CD14-positive monocyte (primary cell): ENCODE data around the gene SERPINA3. TPM values are rescaled to one million over a fixed set of nuclear protein-coding genes. Genes with fewer than 3 reads are reported as not detected.

Experiments
- DNase-seq, 3 donors: peaks; one replicate each; pipeline ENCODE4 v3.0.0-alpha.2; 2011 to 2022
- H2AFZ ChIP-seq: 2 replicates; pipeline ENCODE4 v1.6.0; 2012; ENCODE audit warnings: mild to moderate bottlenecking, low read depth, low read length, inconsistent platforms; ENCODE audit not compliant: insufficient read depth, poor library complexity, severe bottlenecking
- H3K27ac ChIP-seq, 2 donors: 1 replicate in 1 of 2; 2 replicates in 1 of 2; pipeline ENCODE4 v1.5.1; 2012 to 2013; ENCODE audit warnings: low read length in 2 of 2, control low read depth in 1 of 2, inconsistent platforms in 1 of 2, low read depth in 1 of 2, mild to moderate bottlenecking in 1 of 2
- H3K27me3 ChIP-seq, 2 donors: one replicate each; pipeline versions ENCODE4 v1.6.0 to v1.6.1; 2011 to 2013; ENCODE audit warnings: low read length in 2 of 2; ENCODE audit not compliant: control insufficient read depth in 2 of 2, insufficient read depth in 2 of 2
- H3K36me3 ChIP-seq, 2 donors: replicated peaks in 1 of 2; 1 replicate in 1 of 2; 2 replicates in 1 of 2; pipeline versions ENCODE4 v1.5.1 to v1.6.1; 2012 to 2013; ENCODE audit warnings: low read length in 2 of 2, control low read depth in 1 of 2, inconsistent platforms in 1 of 2, mild to moderate bottlenecking in 1 of 2; ENCODE audit not compliant: insufficient read depth in 2 of 2, control insufficient read depth in 1 of 2
- H3K4me1 ChIP-seq, 2 donors: 1 replicate in 1 of 2; 2 replicates in 1 of 2; pipeline versions ENCODE4 v1.5.1 to v1.6.1; 2012 to 2013; ENCODE audit warnings: low read length in 2 of 2, control low read depth in 1 of 2, inconsistent platforms in 1 of 2, mild to moderate bottlenecking in 1 of 2, moderate library complexity in 1 of 2; ENCODE audit not compliant: insufficient read depth in 2 of 2, control insufficient read depth in 1 of 2
- H3K4me2 ChIP-seq: replicated peaks from 2 replicates; pipeline ENCODE3; 2012; ENCODE audit warnings: low read length, moderate library complexity, mild to moderate bottlenecking; ENCODE audit not compliant: poor library complexity, severe bottlenecking; ENCODE audit errors: extremely low read depth
- H3K4me3 ChIP-seq, 3 experiments: fragments of 200-600 bp in 1 of 3; sonication (generic) in 1 of 3; replicated peaks in 1 of 3; 1 replicate in 2 of 3; 2 replicates in 1 of 3; pipeline ENCODE4 v1.5.1; 2011 to 2013; ENCODE audit warnings: low read length in 3 of 3, mild to moderate bottlenecking in 3 of 3, control low read depth in 2 of 3, low read depth in 2 of 3, inconsistent platforms in 1 of 3, moderate library complexity in 1 of 3
- H3K79me2 ChIP-seq: 2 replicates; pipeline ENCODE4 v1.6.0; 2012; ENCODE audit warnings: mild to moderate bottlenecking, control low read depth, inconsistent platforms, low read length, moderate library complexity; ENCODE audit not compliant: insufficient read depth
- H3K9ac ChIP-seq: 2 replicates; pipeline ENCODE4 v1.6.0; 2017; ENCODE audit warnings: low read length, mild to moderate bottlenecking; ENCODE audit not compliant: insufficient read depth, poor library complexity, severe bottlenecking
- H3K9me3 ChIP-seq, 2 donors: replicated peaks in 1 of 2; 1 replicate in 1 of 2; 2 replicates in 1 of 2; pipeline versions ENCODE4 v1.5.1 to v1.6.1; 2012 to 2013; ENCODE audit warnings: low read length in 2 of 2, control low read depth in 1 of 2; ENCODE audit not compliant: control insufficient read depth in 1 of 2, insufficient read depth in 1 of 2
- H4K20me1 ChIP-seq: 2 replicates; pipeline ENCODE4 v1.6.0; 2012; ENCODE audit warnings: mild to moderate bottlenecking, low read length, control low read depth, moderate library complexity; ENCODE audit not compliant: insufficient read depth
- H3K27ac Mint-ChIP-seq, 7 donors: one replicate each; pipeline ENCODE4 v1.8.0; 2020; ENCODE audit warnings: mild to moderate bottlenecking in 7 of 7, mixed read lengths in 7 of 7, moderate library complexity in 6 of 7, inconsistent platforms in 2 of 7
- H3K27me3 Mint-ChIP-seq, 3 donors: one replicate each; pipeline ENCODE4 v1.8.0; 2021 to 2022; ENCODE audit warnings: low read depth in 3 of 3, mild to moderate bottlenecking in 3 of 3, mixed read lengths in 3 of 3, moderate library complexity in 3 of 3, inconsistent platforms in 1 of 3
- H3K36me3 Mint-ChIP-seq, 2 donors: one replicate each; pipeline ENCODE4 v1.8.0; 2020; ENCODE audit warnings: mixed read lengths in 2 of 2, inconsistent platforms in 1 of 2, mild to moderate bottlenecking in 1 of 2
- H3K4me1 Mint-ChIP-seq: one replicate; pipeline ENCODE4 v1.8.0; 2020; ENCODE audit warnings: mild to moderate bottlenecking, mixed read lengths
- H3K4me3 Mint-ChIP-seq, 2 donors: one replicate each; pipeline ENCODE4 v1.8.0; 2020; ENCODE audit warnings: mild to moderate bottlenecking in 2 of 2, mixed read lengths in 2 of 2, moderate library complexity in 1 of 2
- H3K9me3 Mint-ChIP-seq, 7 donors: one replicate each; pipeline ENCODE4 v1.8.0; 2020 to 2022; ENCODE audit warnings: mixed read lengths in 7 of 7, mild to moderate bottlenecking in 6 of 7, moderate library complexity in 6 of 7, inconsistent platforms in 2 of 7
- WGBS: methylation state at CpG from one replicate; pipeline ENCODE4 v1.1.5; 2013; ENCODE audit warnings: missing lambda C conversion rate; ENCODE audit not compliant: insufficient coverage; 5-methylcytosine and 5-hydroxymethylcytosine counted together
- intact Hi-C, 2 donors: fragments of 100-400 bp; cut with micrococcal nuclease; formaldehyde crosslinking; loops; one replicate each; pipeline versions ENCODE4 v1.15.0 to v1.15.1; 2023
- polyA plus RNA-seq, 3 donors: library from polyadenylated mRNA; depleted of rRNA in 1 of 3; unstranded in 2 of 3; stranded (reverse) in 1 of 3; fragments of 300-500 nt in 2 of 3; fragments of >200 nt in 1 of 3; fragmentation: Illumina TruSeq in 2 of 3; gene quantifications; 1 replicate in 2 of 3; 2 replicates in 1 of 3; pipeline ENCODE4 v1.2.3, GENCODE V29; 2012 to 2021
- TF ChIP-seq, protein P1 (sequence below): fragments of 200-600 bp; IDR thresholded peaks from one replicate; pipeline ENCODE4 v1.8.0; 2022; ENCODE audit warnings: antibody characterized with exemption, mild to moderate bottlenecking

Gene SERPINA3
- polyA plus RNA-seq, 3 donors = not detected

- TF ChIP-seq, protein P1, sequence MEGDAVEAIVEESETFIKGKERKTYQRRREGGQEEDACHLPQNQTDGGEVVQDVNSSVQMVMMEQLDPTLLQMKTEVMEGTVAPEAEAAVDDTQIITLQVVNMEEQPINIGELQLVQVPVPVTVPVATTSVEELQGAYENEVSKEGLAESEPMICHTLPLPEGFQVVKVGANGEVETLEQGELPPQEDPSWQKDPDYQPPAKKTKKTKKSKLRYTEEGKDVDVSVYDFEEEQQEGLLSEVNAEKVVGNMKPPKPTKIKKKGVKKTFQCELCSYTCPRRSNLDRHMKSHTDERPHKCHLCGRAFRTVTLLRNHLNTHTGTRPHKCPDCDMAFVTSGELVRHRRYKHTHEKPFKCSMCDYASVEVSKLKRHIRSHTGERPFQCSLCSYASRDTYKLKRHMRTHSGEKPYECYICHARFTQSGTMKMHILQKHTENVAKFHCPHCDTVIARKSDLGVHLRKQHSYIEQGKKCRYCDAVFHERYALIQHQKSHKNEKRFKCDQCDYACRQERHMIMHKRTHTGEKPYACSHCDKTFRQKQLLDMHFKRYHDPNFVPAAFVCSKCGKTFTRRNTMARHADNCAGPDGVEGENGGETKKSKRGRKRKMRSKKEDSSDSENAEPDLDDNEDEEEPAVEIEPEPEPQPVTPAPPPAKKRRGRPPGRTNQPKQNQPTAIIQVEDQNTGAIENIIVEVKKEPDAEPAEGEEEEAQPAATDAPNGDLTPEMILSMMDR = no peak
- 96% methylated on average over 9 of the region's 10 CpGs for WGBS
- peaks cover 0 to 3% (median 1%) of the 10 kb centered on the region in 7 donors for H3K9me3 Mint-ChIP-seq
- H3K36me3 Mint-ChIP-seq = no peaks in the 10 kb centered on the region
- Histone ChIP-seq H2AFZ (no peak overlapping the region), H3K79me2 (no peaks in the 10 kb centered on the region), H3K36me3 (no peaks in the 10 kb centered on the region), H3K4me1 (no peaks in the 10 kb centered on the region), H3K9me3 (no peaks in the 10 kb centered on the region), H3K27ac (no peak overlapping the region), H3K9ac (no peak overlapping the region), H3K4me2 (no peak overlapping the region), H4K20me1 (no peaks in the 10 kb centered on the region), H3K27me3 (no peaks in the 10 kb centered on the region), H3K4me3 (no peak overlapping the region)
- H3K4me1 Mint-ChIP-seq = no peaks in the 10 kb centered on the region
- no peak for DNase-seq
- intact Hi-C loops = no loop called here
- H3K27me3 Mint-ChIP-seq = peaks cover 1 to 6% (median 3%) of the 10 kb centered on the region in 3 donors
- no peak overlapping the region for H3K4me3 Mint-ChIP-seq
- H3K27ac Mint-ChIP-seq = peak overlapping the region in 1 of 7 donors; percentile 0
Measured at GRCh38 chr14:94640721-94641631, 28.8 kb downstream of the SERPINA3 start.

- Mint-ChIP-seq H3K4me3 (no peak overlapping the region), H3K27ac (no peak overlapping the region), H3K36me3 (no peaks in the 10 kb centered on the region), H3K27me3 (peaks cover 1 to 6% (median 5%) of the 10 kb centered on the region in 3 donors), H3K9me3 (peaks cover 0 to 3% (median 2%) of the 10 kb centered on the region in 7 donors), H3K4me1 (no peaks in the 10 kb centered on the region)
- no peak overlapping the region for H3K4me3 ChIP-seq
- no peaks in the 10 kb centered on the region for H3K36me3 ChIP-seq
- H3K27ac ChIP-seq = no peak overlapping the region
- TF ChIP-seq, protein P1 = no peak
- no peaks in the 10 kb centered on the region for H4K20me1 ChIP-seq
- intact Hi-C loops = no loop called here
- no peaks in the 10 kb centered on the region for H3K9me3 ChIP-seq
- no peak overlapping the region for H3K9ac ChIP-seq
- WGBS = 94% methylated on average over 11 of the region's 12 CpGs
- no peak for DNase-seq
- H2AFZ ChIP-seq = no peak overlapping the region
- H3K79me2 ChIP-seq = no peaks in the 10 kb centered on the region
- no peaks in the 10 kb centered on the region for H3K4me1 ChIP-seq
- H3K27me3 ChIP-seq = no peaks in the 10 kb centered on the region
- H3K4me2 ChIP-seq = no peak overlapping the region
Measured at GRCh38 chr14:94641632-94641955, 29.4 kb downstream of the SERPINA3 start.
